Astrocyte (in vitro differentiated cells and primary cell): Measurements from ENCODE around the gene BCL11B.
"Not testable (repeated sequence)": the region's sequence is repeated elsewhere in the genome, so short reads cannot be mapped to it uniquely, and the experiment has no call there.

Experiments
- EZH2 ChIP-seq: IDR thresholded peaks from 2 replicates; pipeline ENCODE4 v1.6.1; 2012; ENCODE audit warnings: mild to moderate bottlenecking, low read length, inconsistent platforms; ENCODE audit not compliant: insufficient read depth
- TF ChIP-seq, protein P1 (sequence below): IDR thresholded peaks from 2 replicates; pipeline ENCODE4 v1.5.1; 2011; ENCODE audit warnings: low read depth, mild to moderate bottlenecking, inconsistent platforms, low read length, moderate library complexity; ENCODE audit not compliant: insufficient read depth

- TF ChIP-seq, protein P1, sequence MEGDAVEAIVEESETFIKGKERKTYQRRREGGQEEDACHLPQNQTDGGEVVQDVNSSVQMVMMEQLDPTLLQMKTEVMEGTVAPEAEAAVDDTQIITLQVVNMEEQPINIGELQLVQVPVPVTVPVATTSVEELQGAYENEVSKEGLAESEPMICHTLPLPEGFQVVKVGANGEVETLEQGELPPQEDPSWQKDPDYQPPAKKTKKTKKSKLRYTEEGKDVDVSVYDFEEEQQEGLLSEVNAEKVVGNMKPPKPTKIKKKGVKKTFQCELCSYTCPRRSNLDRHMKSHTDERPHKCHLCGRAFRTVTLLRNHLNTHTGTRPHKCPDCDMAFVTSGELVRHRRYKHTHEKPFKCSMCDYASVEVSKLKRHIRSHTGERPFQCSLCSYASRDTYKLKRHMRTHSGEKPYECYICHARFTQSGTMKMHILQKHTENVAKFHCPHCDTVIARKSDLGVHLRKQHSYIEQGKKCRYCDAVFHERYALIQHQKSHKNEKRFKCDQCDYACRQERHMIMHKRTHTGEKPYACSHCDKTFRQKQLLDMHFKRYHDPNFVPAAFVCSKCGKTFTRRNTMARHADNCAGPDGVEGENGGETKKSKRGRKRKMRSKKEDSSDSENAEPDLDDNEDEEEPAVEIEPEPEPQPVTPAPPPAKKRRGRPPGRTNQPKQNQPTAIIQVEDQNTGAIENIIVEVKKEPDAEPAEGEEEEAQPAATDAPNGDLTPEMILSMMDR: not testable (repeated sequence)
- TF ChIP-seq EZH2: not testable (repeated sequence)
Observed at GRCh38 chr14:99186336-99186735, 85.7 kb downstream of the BCL11B start.
